ENCODE data around the gene APLF. TPM values are rescaled to one million over a fixed set of nuclear protein-coding genes. Genes with fewer than 3 reads are reported as not detected.
"Not testable (repeated sequence)": the region's sequence is repeated elsewhere in the genome, so short reads cannot be mapped to it uniquely, and the experiment has no call there.

The APLF gene
- total and polyA plus RNA-seq, 2 of the 8 experiments (the other 6 are each of a cell fraction or from before 2014, with no cell fraction given): 4.4 to 7.3 TPM

- H4K91ac ChIP-seq (replicated peaks; ENCODE audit: insufficient read length, low read length); H3K27me3 ChIP-seq (replicated peaks in 1 of 4; ENCODE audit: control insufficient read depth in 3 of 4, extremely low read depth in 1 of 4, insufficient read depth in 3 of 4, low read length in 3 of 4); H3K18ac ChIP-seq (ENCODE audit: extremely low read depth, low read length); H3K23me2 ChIP-seq (ENCODE audit: low read depth, low read length); H4K20me1 ChIP-seq (replicated peaks in 1 of 2; ENCODE audit: control insufficient read depth in 1 of 2, insufficient read depth in 2 of 2, low read length in 2 of 2); H3K4me2 ChIP-seq (ENCODE audit: insufficient read depth in 1 of 2, low read depth in 2 of 2, low read length in 2 of 2); H2BK5ac ChIP-seq (ENCODE audit: low read depth, low read length); FAIRE-seq; H3K4me3 ChIP-seq (ENCODE audit: extremely low read depth in 1 of 4, insufficient read depth in 2 of 4, low read depth in 3 of 4, low read length in 4 of 4); H3K79me2 ChIP-seq (ENCODE audit: control insufficient read depth in 1 of 2, insufficient read depth in 2 of 2, low read length in 2 of 2); H4K8ac ChIP-seq (ENCODE audit: extremely low read depth, insufficient read depth, low read length); H3K23ac ChIP-seq (ENCODE audit: insufficient read length); H3K9ac ChIP-seq (replicated peaks in 1 of 4; ENCODE audit: extremely low read depth in 1 of 4, low read depth in 3 of 4, low read length in 3 of 4); H2BK20ac ChIP-seq (ENCODE audit: low read length); H3K79me1 ChIP-seq (ENCODE audit: low read depth, low read length); H2BK15ac ChIP-seq (ENCODE audit: low read length); H3K27ac ChIP-seq (ENCODE audit: low read depth, low read length); H3K4me1 ChIP-seq (replicated peaks in 1 of 4; ENCODE audit: control insufficient read depth in 3 of 4, insufficient read depth in 4 of 4, low read length in 3 of 4); H3K14ac ChIP-seq (ENCODE audit: insufficient read length); H2AFZ ChIP-seq (ENCODE audit: low read length); CTCF ChIA-PET (ENCODE audit: partially characterized antibody); H2BK12ac ChIP-seq (ENCODE audit: low read depth, low read length); H4K5ac ChIP-seq (ENCODE audit: insufficient read length, low read depth, low read length); H2BK120ac ChIP-seq (replicated peaks; ENCODE audit: low read depth, low read length); H3K4ac ChIP-seq (replicated peaks; ENCODE audit: insufficient read length, low read depth, low read length); H3K56ac ChIP-seq (replicated peaks; ENCODE audit: insufficient read length, low read depth, low read length); H2AK5ac ChIP-seq (ENCODE audit: low read depth, low read length); DNase-seq (ENCODE audit: low read depth in 1 of 2, low spot score in 2 of 2); POLR2A ChIA-PET (ENCODE audit: partially characterized antibody): not testable (repeated sequence)
- H3K36me3 ChIP-seq (ENCODE audit: control insufficient read depth in 2 of 4, insufficient read depth in 4 of 4, low read length in 3 of 4): peaks cover 0 to 11% (median 0%) of the 10 kb centered on the region in 4 experiments; a peak in 1 of 8 replicates
- H3K9me3 ChIP-seq (ENCODE audit: insufficient read depth in 2 of 2, low read depth in 1 of 2, low read length in 1 of 2): peaks cover 0 to 12% of the 10 kb centered on the region in 2 experiments; a peak in 1 of 4 replicates
- WGBS, 2 experiments (ENCODE audit: extremely low coverage in 1 of 2, insufficient coverage in 1 of 2, insufficient read length in 1 of 2, insufficient replicate concordance in 2 of 2, low coverage in 1 of 2, low lambda C conversion rate in 2 of 2, missing lambda C conversion rate in 1 of 2): 93% methylated on average over 16 of the region's 16 CpGs; no CpG with 5 or more reads in 1 of the 2 experiments
These were observed 59.6 kb downstream of the APLF start for GRCh38 chr2:68526943-68527342.

- POLR2A ChIA-PET (ENCODE audit: partially characterized antibody); H2BK120ac ChIP-seq (replicated peaks; ENCODE audit: low read depth, low read length); DNase-seq (ENCODE audit: low read depth in 1 of 2, low spot score in 2 of 2): not testable (repeated sequence)
These were observed 60.1 kb downstream of the APLF start for GRCh38 chr2:68527343-68528081.

More at GRCh38 chr2:68527343-68528081, 60.1 kb downstream of the APLF start:
- H4K5ac ChIP-seq (ENCODE audit: insufficient read length, low read depth, low read length); H3K27ac ChIP-seq (ENCODE audit: low read depth, low read length); H4K20me1 ChIP-seq (replicated peaks in 1 of 2; ENCODE audit: control insufficient read depth in 1 of 2, insufficient read depth in 2 of 2, low read length in 2 of 2); H3K14ac ChIP-seq (ENCODE audit: insufficient read length); H3K4me3 ChIP-seq (ENCODE audit: extremely low read depth in 1 of 4, insufficient read depth in 2 of 4, low read depth in 3 of 4, low read length in 4 of 4); H4K91ac ChIP-seq (replicated peaks; ENCODE audit: insufficient read length, low read length); H3K23ac ChIP-seq (ENCODE audit: insufficient read length); FAIRE-seq; H3K23me2 ChIP-seq (ENCODE audit: low read depth, low read length); H2BK15ac ChIP-seq (ENCODE audit: low read length); H2BK12ac ChIP-seq (ENCODE audit: low read depth, low read length); H3K4me2 ChIP-seq (ENCODE audit: insufficient read depth in 1 of 2, low read depth in 2 of 2, low read length in 2 of 2); H3K56ac ChIP-seq (replicated peaks; ENCODE audit: insufficient read length, low read depth, low read length); H3K79me1 ChIP-seq (ENCODE audit: low read depth, low read length); CTCF ChIA-PET (ENCODE audit: partially characterized antibody); H3K4me1 ChIP-seq (replicated peaks in 1 of 4; ENCODE audit: control insufficient read depth in 3 of 4, insufficient read depth in 4 of 4, low read length in 3 of 4); H4K8ac ChIP-seq (ENCODE audit: extremely low read depth, insufficient read depth, low read length); H3K27me3 ChIP-seq (replicated peaks in 1 of 4; ENCODE audit: control insufficient read depth in 3 of 4, extremely low read depth in 1 of 4, insufficient read depth in 3 of 4, low read length in 3 of 4); H3K79me2 ChIP-seq (ENCODE audit: control insufficient read depth in 1 of 2, insufficient read depth in 2 of 2, low read length in 2 of 2); H2BK20ac ChIP-seq (ENCODE audit: low read length); H2AK5ac ChIP-seq (ENCODE audit: low read depth, low read length); H2AFZ ChIP-seq (ENCODE audit: low read length); H3K18ac ChIP-seq (ENCODE audit: extremely low read depth, low read length); H3K9ac ChIP-seq (replicated peaks in 1 of 4; ENCODE audit: extremely low read depth in 1 of 4, low read depth in 3 of 4, low read length in 3 of 4); H3K4ac ChIP-seq (replicated peaks; ENCODE audit: insufficient read length, low read depth, low read length); H2BK5ac ChIP-seq (ENCODE audit: low read depth, low read length): not testable (repeated sequence)
- peaks cover 0 to 11% (median 0%) of the 10 kb centered on the region in 4 experiments; a peak in 1 of 8 replicates for H3K36me3 ChIP-seq (ENCODE audit: control insufficient read depth in 2 of 4, insufficient read depth in 4 of 4, low read length in 3 of 4)
- 95% methylated on average over 35 of the region's 38 CpGs; no CpG with 5 or more reads in 1 of the 2 experiments for WGBS, 2 experiments (ENCODE audit: extremely low coverage in 1 of 2, insufficient coverage in 1 of 2, insufficient read length in 1 of 2, insufficient replicate concordance in 2 of 2, low coverage in 1 of 2, low lambda C conversion rate in 2 of 2, missing lambda C conversion rate in 1 of 2)
- peaks cover 0 to 12% of the 10 kb centered on the region in 2 experiments; a peak in 1 of 4 replicates for H3K9me3 ChIP-seq (ENCODE audit: insufficient read depth in 2 of 2, low read depth in 1 of 2, low read length in 1 of 2)
